GM12892 (cell line): ENCODE measurements around the gene KRTAP2-2.

ENCODE experiments used
- POLR2A ChIP-seq: IDR thresholded peaks from 2 replicates; pipeline ENCODE4 v1.6.1; 2011; ENCODE audit warnings: low read depth, low read length, control low read depth
- POLR2AphosphoS5 ChIP-seq: IDR thresholded peaks from 2 replicates; pipeline ENCODE4 v1.6.1; 2011; ENCODE audit warnings: low read depth, low read length, control low read depth
- TAF1 ChIP-seq: IDR thresholded peaks from 2 replicates; pipeline ENCODE4 v1.6.1; 2011; ENCODE audit warnings: low read depth, mild to moderate bottlenecking, control low read depth, low read length, borderline replicate concordance

GRCh38 chr17:41037853-41038350, 17.1 kb downstream of the KRTAP2-2 start:
- TF ChIP-seq POLR2AphosphoS5 (no peak), TAF1 (no peak), POLR2A (no peak)
